Activated T-helper 9 cell treated with anti-CD3 and anti-CD28 coated beads, Interleukin-2, amount 50 U/mL, for 16 hours (primary cell): Measurements from ENCODE around the gene TAL1.
A peak's percentile ranks its signal among the peaks of the same experiment; 100 is the strongest.

ENCODE experiments used
- DNase-seq: peaks from one replicate; pipeline ENCODE4 v3.0.0-alpha.2; 2020; ENCODE audit warnings: low read depth

TAL1 gene

DNA sequence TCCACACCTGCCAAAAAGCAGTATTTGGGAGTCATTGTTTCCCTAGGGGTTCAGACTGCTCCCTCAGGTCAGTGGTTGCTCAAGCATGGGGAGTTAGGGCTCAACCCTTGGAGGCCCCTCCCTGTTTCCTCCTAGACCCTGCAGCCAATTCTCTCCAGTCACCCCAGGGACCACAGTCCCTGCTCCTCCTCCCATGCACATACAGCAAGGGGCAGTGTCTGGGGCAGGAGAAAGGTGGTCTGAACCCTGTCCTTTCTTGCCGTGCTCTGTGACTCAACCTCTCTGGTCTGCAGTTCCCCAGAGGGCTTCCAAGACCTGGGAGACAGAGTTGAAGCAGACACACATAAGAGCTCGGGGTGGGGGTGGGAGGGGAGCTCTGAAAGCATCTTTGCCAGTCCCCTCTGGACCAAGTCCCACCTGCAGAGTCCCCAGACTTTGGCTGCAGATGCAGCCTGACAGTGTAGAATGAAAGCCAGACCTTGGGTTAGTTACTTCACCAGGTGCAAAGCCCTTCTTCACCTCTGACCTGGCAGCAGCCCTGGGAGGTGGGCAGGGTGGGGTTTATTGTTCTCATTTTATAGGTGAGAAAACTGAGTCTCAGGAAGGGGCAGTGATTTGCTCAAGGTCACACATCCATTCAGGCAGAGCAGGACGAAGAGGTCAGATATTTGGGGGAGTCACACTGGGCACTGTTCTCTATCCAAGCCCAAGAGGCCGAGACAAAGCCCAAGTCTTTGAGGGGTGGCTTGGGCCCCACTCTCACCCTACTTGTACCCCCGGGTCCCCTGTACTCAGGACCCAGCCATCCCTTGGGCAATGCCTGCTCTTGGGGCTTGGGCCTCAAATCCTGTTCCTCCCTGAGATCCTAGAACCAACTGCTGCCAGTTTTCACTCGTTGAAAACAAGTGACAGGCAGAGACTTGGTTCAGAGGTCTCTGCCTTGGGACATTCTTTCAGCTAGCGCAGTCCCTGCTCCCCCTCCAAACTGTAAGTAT, 42.9 kb downstream of the TAL1 start:
- no peak for DNase-seq

DNA sequence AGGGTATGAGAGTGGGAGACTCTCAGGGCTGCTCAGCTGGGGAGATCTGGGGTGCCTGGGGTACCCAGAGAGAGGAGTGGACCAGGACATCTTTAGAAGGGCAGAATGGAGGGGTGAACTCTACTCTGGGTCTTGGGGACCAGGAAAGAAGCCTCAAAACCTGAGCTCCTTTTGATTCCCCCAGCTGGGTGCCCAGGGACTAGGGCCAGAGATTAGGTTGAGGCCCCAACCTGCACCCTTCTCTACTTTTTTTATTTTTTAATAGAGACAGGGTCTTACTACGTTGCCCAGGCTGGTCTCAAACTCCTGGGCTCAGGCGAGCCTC, 44.1 kb downstream of the TAL1 start:
- no peak for DNase-seq

DNA sequence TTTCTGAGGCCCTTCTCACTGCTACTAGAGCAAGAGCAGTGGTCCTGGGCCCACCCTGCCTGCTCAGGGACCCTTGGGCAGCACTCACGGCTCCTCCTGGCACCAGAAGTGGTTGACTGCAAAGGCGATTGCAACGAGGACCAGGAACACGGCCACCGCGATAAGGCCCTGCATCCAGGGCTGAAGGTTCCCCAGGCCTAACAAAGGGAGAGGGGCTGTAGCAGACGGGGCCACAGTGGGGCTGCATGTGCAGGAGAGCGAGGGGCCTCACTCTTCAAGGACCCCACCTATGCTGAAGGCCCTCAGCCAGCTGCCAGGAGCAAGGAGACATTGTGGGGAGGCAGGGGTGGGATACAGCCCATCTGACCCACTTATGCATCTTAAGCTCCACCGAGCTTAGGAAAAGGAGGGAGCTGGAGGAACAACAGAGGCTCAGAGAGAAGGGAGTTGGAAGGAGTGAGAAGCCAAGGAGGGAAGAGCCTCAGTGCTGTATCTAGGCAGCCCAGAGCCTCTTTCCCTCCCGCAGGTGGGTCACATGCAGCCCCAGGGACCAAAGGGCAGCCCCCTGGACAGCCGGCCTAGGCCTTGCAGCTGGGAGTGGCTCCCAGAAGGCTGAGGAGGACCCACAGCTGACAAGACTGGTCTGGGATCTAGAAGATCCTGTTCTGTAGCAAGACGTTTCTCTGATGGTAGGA, 44.6 kb downstream of the TAL1 start:
- no peak for DNase-seq

DNA sequence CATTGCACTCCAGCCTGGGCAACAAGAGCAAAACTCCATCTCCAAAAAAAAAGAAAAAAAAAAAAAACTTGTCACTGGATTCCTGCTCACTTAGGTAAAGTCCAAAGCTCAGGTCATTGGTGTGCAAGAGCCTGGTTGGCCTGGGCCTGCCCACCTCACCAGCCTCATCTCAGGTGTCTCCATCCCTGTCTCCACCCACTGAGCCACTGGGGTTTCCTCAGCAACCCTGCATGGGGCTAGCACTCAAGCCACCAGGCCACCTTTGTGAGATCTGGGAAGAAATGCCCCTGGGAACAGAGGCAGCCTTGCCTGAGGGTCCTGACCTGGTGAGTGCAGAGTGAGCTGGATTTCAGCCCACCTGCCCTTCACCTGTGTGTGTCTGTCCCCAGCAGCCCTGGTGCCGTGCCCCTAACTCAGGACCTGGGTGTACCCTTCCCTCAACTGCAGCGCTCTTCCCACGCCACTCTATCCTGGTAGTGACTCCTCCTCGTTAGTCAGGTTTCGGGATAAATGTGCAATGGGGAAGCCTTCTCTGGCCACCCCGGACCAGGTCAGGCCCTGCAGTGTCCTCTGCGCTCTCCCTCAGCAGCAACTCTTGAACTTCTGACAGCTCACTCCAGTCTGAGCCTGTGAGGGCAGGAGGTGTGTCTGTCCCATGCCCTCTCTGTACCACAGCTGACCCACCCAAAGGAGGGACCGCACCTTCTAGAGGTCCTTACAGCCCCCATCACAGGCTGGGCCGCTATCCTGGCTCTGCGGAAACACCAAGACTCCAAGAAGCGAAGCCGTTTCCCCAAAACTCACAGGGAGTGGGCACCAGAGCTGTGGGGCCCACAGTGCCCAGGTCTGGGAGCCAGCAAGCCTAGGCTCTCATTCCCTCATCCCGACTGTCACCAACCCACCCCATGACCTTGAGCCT, 45.5 kb downstream of the TAL1 start:
- no peak for DNase-seq

DNA sequence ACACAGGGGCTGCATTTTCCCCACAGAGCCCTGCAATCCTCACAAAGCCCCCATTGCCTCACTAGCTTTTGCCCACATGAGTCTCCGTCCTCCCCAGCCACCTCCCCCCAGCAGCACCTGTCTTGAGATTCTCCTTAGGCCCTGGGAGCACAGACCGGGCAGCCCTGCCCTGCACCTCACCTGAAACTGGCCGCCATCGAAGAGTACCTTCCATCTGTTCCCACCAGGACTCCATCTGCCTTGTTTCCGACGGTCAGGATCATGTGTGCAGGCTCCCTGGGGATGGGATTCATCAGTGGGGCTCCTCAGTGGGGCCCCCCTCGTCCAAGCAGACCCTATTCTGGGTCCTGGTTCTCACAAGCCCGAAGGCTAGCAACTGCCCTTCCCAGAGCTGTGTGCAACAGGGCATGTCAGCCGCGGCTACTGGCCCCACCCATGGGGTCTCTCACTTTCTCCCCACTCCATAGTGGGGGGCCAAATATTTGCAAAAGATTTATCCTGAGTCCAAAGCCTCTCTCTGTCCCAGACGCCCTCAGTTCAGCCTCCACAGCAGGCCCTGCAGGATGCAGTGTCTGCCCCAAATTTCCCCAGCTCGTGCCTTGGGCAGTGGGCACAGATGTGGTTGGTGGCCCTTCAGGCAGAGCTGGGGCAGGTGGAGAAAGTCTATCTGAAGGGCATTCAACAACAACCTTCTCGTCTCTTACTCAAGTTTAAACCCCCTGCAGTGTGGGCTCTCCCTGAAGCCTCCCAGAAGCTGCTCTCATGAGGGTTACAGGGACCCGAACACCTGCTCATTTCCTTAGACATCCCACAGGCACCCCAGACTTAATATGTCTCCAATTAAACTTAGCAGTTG, 47.0 kb downstream of the TAL1 start:
- no peak for DNase-seq

DNA sequence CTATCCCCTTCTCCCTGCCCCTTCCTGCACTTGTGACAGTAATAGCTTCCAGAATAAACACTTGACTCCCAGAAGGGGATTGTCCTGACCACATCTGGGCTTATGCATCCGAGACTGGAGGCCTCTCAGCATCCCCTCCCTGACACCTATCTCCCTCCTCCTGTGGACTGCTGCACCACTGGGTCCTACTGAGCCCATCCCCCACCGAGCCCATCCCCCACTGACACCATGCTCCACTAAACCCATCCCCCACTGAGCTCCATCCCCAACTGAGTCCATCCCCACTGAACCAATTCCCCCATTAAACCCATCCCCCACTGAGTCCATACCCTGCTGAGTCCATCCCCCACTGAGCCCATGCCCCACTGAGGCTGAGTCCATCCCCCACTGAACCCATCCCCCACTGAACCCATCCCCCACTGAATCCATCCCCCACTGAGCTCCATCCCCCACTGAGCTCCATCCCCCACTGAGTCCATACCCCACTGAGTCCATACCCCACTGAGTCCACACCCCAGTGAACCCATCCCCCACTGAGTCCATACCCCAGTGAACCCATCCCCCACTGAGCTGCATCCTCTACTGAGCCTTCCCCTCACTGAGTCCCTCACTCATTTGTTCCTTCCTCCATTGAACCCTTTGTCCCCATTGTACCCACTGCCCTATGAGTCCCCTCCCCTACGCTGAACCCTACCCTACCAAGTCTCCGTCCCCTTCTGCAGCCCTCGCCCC, 47.8 kb downstream of the TAL1 start:
- no peak for DNase-seq

DNA sequence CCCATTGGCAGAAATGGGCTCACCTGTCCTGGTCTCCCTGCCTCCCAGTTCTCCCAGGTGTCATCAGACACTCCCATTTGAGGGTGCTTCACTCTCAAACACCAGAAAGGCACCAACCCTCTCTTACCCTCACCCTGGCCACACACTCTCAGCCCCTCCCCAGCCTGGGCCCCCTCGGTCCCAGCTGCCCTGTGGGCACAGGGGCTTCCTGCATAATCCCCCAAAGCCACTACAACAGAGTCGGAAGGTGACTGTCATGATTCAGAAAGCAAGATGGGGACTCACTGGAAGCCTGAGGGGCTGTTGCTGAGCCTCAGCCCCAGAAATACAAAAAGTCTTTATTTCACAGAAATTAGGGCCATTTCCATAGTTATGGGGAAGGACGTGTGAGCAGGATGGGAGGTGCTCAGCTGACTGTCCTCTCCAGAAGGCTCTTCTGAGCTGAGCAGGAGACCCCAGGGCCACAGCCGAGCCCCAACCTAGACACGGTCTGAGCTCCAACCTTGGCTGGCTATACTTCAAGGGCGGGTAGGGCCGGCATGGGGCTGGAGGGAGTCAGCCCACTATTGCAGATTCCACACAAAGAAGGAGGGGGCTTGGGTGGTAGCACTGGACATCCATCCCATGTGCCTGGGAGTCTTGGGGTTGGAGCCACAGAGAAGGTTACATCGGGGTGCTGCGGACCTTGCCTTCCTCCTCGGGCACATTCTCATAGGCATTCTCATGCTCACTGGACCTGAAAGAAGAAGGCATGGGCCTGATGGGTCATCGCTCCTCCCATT, 48.5 kb downstream of the TAL1 start:
- no peak for DNase-seq

DNA sequence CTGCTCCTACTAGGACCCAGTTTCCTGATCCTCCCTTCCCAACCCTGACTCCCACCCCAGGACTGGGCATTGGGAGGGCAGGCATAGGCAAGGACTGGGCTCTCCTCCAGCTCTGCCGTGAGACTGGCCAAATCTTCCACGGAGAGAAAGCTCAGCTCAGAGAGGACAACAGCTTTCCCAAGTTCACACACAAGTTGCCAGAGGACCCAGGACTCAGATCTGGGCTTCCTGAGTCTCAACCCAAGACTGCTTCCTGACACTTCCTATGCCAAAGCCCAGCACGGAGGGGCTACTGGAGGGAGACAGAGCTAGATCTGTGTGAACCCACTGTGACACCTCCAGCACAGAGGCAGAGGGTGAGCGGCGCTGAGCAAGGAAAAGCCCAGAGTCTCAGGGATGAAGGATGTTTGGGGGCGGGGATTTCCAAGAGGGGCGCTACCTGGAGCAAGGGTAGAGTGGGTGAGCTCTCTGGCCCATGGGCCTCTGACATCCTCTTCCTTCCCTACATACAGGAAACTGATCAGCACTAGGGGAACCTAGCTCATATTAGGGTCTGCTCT, 49.3 kb downstream of the TAL1 start:
- DNase-seq = no peak

DNA sequence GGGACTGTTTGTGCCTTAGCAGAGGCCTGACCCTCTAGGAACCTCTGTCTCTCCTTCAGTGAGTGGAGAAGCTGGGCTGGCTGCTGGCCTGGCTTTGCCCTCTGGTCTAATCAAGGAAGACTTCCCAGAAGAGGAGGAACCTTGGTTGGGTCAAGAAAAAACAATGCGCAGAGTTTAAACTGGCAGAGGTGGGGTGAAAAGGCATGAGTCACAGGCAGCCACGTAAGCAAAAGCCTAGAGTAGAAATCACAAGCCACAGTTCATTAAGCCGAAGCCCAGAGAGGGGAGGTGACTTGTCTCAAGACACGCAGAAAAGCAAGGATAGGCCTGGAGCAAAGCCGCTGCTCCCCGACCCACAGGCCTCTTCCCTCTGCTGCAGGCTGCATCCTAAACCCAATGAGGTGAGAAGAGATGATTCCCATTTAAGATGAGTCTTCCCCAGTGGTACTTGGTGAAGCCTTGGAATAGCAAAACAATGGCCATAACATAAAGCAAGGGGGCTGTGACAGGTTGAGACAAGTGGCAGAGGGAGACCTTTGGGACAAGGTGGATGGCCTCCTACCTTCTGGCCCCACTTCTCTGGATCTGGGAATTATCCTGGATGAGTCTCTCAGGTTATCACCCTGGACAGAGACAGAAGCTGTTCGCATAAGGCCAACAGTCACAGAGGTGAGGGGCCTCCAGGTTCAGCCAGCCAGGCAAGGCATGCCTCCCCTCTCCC, 49.9 kb downstream of the TAL1 start:
- DNase-seq = no peak

DNA sequence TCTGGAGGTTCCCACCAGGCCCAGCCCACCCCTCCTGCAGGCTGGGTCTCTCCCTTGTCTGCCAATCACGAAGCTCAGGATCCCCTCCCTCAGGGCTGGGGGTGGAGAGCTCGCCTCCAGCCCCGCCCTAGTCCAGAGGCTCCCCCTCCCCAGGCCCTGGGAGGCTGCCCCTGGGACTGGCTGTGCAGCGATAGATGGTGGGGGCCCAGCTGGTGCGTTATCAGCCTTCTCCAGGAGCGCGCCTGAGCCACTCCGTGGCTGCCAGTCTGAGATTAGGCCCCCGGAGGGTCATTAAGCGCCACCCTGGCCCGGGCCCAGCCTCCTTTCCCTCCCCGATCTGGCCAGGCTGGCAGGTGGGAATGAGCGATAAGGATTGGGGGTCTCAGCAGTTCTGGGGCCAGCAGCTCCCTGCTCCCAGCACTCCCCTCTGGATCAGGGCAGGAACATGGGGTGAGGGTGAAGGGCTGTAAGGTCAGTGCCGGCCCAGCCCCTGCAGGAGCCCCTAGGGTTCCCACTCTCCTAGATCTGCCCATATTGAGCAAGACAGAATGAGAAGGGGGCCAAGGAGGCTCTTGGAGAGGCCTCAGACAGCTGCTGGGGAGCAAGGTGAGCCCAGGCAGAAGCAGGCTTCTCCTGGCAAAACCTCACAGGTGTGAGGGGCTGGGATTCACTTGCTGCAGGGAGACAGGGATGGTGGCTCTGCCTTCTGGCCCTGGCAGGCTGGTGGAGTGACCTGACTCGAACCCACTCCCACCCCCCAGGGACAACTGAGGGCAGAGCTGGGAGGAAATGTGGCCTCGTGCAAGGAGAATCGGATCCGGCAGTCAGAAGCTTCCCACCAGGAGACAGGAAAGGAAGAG, 50.7 kb downstream of the TAL1 start:
- DNase-seq = no peak

DNA sequence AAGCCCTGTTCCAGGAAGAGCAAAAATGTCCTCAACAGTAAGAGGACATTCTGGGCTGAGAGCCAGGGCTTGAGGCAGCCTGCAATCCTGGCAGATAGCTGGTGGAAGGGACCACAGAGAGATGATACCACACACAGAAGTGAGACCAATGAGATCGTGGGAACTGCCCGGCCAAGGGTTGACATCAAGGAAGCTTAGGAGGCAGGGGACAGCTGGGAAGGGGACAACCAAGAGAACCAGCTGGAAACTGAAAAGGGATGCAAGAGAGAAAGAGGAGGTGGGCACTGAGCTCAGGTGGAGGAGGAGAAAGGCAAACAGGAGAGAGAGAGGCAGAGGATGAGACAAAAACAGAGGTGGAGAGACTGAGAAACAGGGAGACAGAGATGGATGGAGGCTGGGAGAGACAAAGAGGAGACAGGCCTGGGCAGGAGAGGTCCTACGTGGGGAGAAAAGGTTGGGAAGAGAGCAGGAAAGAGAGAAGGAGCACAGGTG, 51.4 kb downstream of the TAL1 start:
- DNase-seq = no peak

DNA sequence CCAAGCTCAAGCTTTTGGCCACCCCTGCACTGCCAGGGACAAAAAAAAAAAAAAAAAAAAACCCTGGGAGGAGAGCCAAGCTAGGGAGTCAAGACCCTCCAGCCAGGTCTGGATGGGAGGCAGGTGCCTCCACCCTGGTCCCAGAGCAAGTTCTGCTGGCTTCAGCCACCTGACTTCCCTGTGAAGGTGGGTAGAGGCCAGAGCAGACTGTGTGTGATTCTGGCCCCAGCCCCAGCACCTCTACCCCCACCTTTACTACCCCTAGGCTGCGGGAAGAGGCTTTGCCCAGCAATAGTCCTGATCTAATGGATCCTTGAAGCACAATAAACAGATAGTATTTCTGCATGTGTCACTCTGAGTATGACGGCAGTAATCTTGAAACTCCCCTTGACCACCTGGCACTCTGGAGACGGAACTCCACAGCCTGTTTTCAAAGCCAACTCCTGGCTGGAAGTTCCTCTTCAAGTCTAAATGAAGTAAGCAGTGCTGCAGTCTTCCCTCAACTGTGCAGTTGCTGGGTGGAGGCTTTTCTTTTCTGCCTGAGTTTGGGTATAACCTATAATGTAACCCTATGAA, 51.9 kb downstream of the TAL1 start:
- no peak for DNase-seq

DNA sequence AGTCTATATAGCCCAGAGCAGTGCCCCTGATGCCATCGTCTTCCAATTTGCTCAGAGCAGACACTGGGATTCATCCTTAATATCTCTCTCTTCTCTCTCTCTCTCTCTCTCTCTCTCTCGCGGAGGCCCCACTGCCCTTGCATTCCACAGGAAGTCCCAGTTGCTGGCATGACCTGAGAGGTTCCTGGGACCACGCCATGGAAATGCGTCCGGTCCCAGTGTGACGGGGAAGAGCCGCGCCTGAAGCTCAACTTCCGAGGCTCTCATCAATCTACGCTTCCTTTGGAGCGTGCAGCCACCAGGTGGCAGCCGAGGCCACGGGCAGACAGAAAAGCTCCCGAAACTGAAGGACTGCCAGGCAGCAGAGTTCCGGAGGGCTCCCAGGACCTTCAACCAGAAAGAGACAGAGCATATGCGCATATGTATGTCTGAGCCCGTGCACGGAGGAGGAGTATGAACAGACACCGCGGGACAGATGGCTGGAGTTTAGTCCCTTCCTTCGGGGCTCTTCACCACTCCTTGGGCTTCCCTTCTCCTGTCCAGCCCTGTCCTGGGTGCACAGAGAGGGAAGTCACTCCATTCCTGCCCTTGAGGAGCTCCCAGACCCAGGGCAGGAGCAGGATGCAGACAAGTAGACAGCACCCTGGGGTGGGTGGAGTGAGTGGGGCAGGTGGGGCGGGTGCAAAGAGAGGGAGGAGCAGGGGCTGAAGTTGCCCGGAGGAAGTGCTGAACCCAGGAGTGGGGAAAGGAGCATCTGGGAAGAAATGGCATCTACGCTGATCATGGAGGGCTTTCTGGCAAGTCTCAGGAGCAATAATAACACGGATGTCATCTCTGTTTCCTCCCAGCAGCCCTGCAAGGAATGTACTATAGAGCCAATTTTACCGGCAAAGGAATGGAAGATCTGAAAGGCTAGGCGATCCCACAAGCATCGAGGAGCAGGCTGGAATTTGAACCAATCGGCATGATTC, 52.7 kb downstream of the TAL1 start:
- peak; percentile 58 for DNase-seq

DNA sequence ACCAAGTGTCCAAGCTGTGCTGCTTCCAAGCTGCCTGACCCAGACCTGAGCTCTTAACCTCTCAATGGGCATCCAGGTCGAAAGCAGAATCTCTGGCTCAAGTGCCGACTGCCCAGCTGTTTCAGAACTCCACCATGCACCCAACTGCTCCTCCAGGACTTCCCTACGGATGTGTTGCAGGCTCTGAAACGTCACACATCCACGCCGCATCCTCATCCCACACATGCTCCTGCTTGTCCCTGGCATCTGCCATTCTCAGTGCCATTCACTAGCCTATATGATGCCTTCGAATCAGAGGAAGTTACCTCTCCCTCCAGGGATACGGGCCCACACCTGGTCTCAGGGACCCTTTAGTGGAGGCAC, 53.4 kb downstream of the TAL1 start:
- no peak for DNase-seq

DNA sequence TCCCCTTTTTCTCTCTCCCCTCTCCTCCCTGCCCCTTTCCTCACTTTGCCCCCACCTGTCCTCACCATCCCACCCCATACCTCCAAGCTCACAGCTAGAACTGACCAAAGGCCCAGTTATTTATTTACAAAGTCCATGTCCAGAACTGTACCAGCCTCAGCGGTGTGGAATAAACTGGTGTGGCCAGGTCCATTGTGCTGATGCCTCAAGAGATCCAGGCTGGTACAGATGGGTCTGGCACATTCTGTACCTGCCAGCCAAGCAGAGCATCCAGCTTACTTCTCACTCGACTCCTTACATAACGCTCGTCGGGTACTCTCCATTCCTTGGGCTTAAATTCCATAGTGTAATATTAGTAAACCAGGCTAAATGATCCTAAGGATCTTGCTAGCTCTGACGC, 54.0 kb downstream of the TAL1 start:
- DNase-seq = no peak

DNA sequence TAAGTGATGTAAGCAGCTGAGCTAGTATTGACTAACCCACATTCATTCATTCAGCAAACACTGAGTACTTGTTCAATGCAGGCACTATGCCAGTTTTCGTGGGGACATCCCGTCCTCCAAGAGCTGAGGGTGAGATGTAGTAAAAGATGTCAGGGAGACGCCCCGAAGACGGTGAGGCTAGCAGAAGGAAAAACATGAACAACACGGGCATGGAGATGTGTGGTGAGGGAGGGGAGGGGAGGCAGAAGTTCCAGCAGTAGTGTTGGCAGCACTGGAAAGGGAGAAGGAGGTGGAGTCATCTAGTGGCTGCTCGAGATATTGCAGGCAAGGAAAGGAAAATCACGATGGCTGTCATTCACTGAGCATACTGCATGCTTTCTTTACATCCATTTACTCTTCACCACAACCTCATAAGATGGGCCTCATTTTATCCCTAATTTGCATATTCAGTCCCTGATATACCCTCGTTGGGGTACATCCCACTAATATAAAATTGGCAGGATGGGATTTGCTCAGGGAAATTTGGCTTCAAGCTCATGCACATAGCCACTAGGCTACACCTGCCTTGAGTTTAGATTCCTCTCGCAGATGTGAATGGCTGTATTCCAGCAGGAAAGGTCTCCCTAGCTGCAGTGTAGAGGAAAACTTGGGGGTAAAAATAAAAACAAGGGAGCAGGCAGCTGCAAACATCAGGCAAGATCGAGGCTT, 56.6 kb downstream of the TAL1 start:
- DNase-seq = no peak
